ENCODE results near the gene GADD45A. TPM values are rescaled to one million over a fixed set of nuclear protein-coding genes. Genes with fewer than 3 reads are reported as not detected.
"Not testable (repeated sequence)": the region's sequence is repeated elsewhere in the genome, so short reads cannot be mapped to it uniquely, and the experiment has no call there.

Gene GADD45A
- total RNA-seq, 1 donor from 2014 or later = 53.8 TPM

DNA sequence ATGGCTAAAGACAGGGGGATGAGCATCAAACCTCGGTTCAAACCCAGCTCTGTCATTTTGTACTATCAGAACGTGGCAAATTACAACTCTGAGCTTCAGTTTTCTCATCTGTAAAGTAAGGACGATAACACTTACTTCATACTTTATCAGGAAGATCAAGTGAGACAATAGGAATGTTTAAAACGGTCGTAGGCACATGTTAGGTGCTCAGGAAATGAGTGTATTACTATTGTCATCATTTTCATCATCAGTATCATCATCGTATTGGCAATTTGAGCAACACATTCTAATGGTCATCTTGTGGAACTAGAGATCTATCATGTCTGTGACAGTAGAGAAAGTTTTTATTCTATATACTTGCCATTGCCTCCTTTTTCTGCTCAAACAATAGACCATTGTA, 22.1 kb upstream of the GADD45A start:
- intact Hi-C loops (cut with DNase I) = no loop called here
- no peak for ATAC-seq
- no peak for DNase-seq (ENCODE audit: missing footprints)

DNA sequence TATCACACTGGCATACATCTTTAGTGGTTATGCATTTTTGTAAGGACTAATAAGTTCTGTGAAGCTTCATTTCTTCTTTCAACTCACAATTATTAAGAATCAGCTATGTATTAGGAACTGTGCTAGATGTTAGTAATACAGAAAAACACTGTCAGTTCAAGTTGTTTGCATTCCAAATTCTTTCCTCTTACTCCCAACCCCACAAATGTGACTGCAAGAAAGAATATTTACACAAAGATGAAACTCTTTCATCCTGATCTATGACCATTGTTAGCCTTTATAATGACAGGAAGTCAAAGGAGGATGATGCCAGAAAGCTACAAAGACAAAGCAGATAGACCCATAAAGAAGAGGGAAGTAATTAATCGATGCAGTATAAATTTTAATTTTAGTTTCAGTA, 21.0 kb upstream of the GADD45A start:
- intact Hi-C loops (cut with DNase I) = no loop called here
- ATAC-seq (no peak), DNase-seq (ENCODE audit: missing footprints) (no peak)

DNA sequence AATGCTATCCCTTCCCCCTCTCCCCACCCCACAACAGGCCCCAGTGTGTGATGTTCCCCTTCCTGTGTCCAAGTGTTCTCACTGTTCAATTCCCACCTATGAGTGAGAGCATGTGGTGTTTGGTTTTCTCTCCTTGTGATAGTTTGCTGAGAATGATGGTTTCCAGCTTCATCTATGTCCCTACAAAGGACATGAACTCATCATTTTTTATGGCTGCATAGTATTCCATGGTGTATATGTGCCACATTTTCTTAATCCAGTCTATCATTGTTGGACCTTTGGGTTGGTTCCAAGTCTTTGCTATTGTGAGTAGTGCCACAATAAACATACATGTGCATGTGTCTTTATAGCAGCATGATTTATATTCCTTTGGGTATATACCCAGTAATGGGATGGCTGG, 19.7 kb upstream of the GADD45A start:
- DNase-seq (ENCODE audit: missing footprints); intact Hi-C loops (cut with DNase I); ATAC-seq: not testable (repeated sequence)

DNA sequence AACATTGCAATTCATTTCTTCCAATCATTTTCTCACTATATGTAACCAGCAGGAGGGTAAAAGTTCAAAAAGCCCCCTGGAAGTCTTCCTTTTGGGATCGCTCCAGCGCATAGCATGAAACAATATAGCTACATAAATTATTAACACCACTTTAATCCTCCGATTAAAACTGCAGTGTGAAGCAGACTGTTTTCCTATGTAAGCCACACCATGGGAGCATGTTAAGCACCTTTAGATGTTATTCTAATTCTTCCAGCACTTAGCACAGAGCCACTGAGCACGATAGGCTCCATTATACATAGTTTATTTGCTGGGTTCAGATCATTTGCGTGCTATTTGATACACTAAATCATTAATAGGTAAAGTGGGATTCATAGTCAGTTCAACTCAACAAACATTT, 18.4 kb upstream of the GADD45A start:
- DNase-seq (ENCODE audit: missing footprints) (no peak), ATAC-seq (no peak)
- intact Hi-C loops (cut with DNase I) = no loop called here

DNA sequence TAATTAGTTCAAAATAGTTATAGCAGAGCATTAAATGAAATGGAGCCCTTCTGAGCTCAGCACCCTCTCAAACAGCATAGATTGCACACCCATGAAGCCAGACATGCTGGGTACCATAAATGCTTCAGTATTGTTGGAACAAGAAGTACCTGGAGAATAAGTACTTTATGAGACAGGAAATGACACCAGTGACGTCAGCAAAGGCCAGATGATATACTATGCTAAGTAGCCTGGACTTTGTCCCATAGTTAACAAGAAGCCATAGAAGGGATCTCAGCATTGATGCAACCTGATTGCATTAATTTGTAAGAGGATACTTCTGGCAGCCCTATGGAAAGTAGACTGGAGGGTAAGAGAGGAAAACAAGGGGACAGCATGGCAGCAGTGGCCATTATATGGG, 16.3 kb upstream of the GADD45A start:
- ATAC-seq (no peak), DNase-seq (ENCODE audit: missing footprints) (no peak)
- intact Hi-C loops (cut with DNase I) = no loop called here

DNA sequence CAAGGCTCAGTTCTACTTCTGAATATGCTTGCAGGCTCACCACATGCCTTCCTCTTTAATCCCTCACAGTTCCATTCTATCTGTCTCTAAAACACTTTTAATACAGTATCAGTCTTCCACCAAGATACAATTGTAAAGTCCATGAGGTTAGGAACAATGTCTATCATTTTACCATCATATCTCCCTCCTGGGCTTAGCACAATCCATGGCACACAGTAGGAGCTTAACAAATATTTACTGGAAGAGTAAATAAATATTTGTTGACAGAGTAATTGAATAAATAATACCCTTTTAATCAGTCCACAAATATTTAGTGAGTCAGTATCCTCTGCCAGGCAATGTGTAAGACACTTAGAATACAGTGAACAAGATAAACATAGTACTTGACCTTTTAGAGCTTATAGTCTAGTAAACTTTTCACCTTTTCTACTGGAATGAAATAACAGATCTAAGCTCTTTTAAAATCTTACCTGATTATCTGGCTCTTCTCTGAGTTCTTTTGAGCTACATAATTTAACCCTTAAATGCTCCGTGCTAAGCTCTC, 12.7 kb upstream of the GADD45A start:
- DNase-seq (ENCODE audit: missing footprints) (no peak), ATAC-seq (no peak)
- intact Hi-C loops (cut with DNase I) = no loop called here

DNA sequence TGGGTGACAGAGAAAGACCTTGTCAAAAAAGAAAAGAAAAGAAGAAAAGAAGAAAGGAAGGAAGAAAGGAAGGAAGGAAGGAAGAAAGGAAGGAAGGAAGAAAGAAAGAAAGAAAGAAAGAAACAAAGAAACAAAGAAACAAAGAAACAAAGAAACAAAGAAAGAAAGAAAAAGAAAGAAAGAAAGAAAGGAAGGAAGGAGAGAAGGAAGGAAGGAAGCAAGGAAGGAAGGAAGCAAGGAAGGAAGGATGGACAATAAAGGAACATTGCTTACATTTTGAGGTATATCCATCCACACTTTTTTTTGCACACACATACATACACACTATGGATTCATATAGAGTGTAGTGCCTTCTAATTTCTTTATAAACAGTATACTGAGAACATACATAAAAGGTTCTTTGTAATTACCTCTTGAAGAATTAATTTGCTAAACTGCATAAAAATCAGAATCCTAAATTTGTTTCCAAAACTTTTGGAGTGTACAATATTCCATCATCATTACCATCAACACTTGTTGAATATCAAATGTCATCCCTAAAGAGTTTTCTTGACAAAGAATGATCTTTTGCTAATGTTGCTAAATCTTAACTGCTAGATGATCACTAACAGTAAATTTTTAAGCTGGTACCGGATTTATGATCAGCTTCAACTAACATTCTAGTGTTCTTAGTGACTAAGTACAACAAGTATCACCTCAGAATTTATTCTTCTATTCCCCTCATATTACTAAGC, 11.4 kb upstream of the GADD45A start:
- DNase-seq (ENCODE audit: missing footprints) = no peak
- no peak for ATAC-seq
- intact Hi-C loops (cut with DNase I) = no loop called here

DNA sequence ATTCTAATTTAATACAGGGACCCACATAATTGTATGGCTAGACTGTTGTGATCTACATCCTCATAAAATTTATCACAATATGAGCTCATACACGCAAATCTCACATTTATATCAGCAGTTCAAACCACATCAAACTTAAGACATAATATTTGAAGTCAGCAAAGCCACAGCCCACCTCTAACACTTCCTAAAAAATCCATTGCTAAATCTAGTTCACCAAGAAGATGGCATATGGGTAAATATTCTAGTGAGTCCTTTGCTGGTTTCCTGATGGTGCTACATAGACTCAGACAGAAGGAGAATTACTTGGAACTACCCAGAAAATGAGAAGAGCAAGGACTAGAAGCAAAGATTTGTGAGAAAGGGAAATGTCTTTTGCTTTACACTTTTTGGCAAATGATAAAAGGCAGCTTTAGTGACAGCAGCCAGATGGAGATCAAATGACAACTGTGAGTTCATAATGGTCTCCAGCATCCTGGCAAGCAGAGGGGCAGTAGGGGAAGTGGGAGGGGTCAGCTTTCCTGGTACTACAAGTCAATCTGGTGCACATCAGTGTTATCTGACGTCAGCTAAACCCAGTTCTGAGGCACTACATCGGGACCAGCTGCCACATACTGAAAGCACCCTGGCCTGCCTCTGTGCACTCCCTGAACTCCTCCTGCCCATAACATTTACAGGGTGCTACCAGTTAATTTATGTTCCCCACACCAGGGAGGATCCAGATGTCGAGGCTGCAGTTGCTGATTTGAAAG, 10.6 kb upstream of the GADD45A start:
- ATAC-seq (peak; percentile 72), DNase-seq (ENCODE audit: missing footprints) (no peak)
- intact Hi-C loops (cut with DNase I) = no loop called here

DNA sequence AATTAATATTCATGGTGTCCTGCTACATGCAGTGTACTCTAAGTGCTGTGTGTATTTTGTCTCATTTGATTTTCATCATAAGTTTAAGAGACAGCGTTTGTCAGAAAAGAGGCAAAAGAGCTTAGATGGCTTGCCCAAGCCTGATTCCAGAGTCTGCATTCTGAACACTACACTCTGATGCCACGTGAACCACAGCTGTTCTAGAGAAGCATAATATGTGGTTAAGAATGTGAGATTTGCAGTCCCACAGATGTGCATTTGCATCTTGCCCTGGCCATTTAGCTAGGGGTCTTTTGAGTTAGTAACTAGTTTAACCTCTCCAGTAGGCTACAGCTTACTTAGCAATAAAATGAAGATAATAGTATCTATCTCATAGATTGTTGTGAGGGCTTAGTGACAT, 9.2 kb upstream of the GADD45A start:
- intact Hi-C loops (cut with DNase I) = no loop called here
- no peak for ATAC-seq
- no peak for DNase-seq (ENCODE audit: missing footprints)

DNA sequence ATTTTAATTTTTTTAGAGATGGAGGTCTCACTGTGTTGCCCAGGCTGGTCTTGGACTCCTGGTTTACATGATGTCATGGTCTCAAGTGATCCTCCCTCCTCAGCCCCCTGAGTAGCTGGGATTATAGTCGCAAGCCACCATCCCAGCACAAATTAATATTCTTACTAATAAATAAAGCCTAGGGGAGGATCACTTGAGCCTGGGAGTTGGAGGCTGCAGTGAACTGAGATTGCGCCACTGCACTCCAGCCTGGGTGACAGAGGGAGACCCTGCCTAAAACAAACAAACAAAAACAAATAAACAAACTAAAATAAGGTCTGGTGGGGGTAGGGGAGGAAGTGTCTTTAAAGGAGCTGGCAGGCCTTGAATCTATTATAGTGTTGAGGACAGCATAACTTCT, 8.7 kb upstream of the GADD45A start:
- intact Hi-C loops (cut with DNase I) = no loop called here
- DNase-seq (ENCODE audit: missing footprints) = no peak
- no peak for ATAC-seq

DNA sequence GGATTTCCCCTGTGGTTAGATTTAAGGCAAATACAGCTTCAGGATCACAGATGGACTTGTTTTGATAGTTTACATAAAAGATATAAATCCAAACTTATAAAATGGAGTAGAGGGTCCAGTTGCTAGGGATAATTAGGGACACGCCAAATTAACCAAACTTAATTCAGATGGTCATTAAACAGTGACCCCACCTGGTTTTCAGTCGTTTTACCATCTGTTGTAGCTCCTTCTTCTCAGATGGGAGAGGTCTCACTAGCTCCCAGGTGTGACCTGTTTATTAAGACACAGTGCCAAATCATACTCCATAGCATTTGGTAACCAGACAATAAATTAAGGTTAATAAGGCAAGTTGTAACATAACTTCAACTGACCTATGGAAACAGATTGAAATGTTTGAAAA, 8.1 kb upstream of the GADD45A start:
- DNase-seq (ENCODE audit: missing footprints) = no peak
- no peak for ATAC-seq
- intact Hi-C loops (cut with DNase I) = no loop called here

DNA sequence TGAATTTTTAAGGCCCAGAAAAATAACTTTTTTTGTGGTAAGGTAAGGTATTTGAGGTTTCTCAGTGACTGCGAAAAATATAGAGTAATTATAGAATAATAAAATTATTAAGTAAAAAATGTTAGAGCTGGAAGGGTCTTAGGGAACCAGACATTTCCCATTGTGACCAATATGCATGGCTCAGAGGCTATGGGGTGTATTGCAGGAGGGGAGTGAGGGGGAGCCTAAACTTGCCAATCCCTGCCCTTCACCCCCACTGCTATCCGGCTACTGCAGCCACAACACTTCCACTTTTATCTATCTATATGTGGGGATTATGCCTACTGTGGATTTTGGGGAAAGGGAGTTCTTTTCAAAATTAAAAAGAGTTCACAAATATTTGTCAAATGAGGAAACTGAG, 7.6 kb upstream of the GADD45A start:
- intact Hi-C loops (cut with DNase I) = no loop called here

DNA sequence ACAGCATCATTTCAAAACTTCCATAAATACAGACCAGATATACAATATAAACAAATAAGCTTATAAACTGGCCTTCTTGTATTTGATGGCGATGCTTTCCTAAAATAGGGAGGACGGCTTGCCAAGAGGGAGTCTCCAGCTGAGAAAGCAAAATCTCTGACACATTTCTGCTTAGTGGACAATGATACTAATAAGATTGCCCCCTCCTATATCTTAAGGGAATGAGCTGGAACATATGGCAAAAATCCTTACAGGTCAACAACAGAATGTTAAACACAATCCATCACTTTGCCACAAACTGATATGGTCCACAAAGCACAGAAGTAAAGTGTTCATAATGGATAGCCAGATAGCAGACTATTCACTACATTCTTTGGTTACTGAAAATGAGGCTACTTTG, 7.1 kb upstream of the GADD45A start:
- no peak for DNase-seq (ENCODE audit: missing footprints)
- ATAC-seq = no peak
- intact Hi-C loops (cut with DNase I) = no loop called here

More for the DNA sequence above, 7.6 kb upstream of the GADD45A start:
- no peak for DNase-seq (ENCODE audit: missing footprints)
- ATAC-seq = no peak

DNA sequence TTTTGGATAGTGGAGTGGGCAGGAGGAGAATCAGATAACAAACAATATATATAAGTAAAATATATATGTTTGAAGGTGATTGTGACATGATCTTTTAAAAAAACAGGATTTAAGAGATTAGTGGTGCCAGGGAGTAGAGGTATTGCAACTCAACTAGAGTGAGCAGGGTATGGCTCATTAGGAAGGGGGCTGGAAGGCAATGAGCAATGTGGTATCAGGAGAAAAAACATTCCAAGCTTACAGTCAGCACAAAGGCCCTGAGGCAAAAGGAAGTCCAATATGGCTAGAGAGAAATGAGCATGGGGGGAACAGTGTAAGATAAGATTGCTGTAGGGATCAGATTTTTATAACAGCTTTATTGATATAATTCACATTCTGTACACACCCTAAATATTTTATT, 5.3 kb upstream of the GADD45A start:
- DNase-seq (ENCODE audit: missing footprints) (no peak), ATAC-seq (no peak)
- intact Hi-C loops (cut with DNase I) = loop anchor here (10.0 kb wide), 1 partner anchor 155 kb away; the partner anchor contains the start of gene GNG12

DNA sequence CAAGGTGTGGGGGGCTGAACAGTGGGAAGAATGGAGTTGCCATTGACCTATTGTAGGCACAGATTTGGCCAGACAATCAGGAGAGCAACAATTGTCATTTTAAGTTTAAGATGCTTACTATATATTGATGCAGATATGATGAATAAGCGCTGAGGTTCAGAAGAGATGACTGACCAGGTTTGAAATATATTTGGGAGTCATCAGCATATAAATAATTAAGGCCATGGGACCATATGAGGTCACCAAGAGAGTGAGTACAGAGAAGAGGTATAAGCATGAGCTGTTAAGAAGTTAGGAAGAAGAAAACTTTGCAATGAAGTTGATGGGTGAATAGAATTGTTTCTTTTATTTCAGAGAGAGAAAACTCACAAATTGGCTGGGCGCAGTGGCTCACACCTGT, 4.5 kb upstream of the GADD45A start:
- DNase-seq (ENCODE audit: missing footprints) = no peak
- no peak for ATAC-seq
- intact Hi-C loops (cut with DNase I) = loop anchor here (10.0 kb wide), 1 partner anchor 154 kb away; the partner anchor contains the start of gene GNG12

DNA sequence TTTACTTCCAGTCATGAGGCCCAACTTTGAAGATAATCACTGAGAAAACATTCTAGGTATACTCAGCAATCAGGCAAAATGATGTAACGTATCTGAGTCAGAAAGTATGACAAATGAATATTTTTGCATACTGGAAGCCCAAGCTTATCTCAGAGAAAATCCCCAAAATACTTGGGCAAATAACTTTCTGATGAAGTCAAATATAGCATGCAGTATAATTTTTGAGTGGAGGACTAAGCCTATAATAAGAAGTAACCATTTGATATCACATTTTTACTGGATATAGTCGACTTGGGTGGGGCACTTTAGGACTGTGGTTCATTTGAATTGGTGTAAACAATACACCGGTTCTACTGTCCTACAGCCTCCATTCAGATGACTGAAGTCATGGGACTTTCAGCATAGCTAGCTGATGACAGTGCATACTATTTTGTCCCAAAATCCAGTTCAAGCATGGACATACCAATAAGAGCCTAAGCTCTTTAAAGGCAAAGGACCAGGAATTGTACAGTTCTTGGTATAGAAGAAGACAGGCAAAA, 2.3 kb upstream of the GADD45A start:
- ATAC-seq (no peak), DNase-seq (ENCODE audit: missing footprints) (no peak)
- intact Hi-C loops (cut with DNase I) = loop anchor here (10.0 kb wide), 1 partner anchor 152 kb away; the partner anchor contains the start of gene GNG12

DNA sequence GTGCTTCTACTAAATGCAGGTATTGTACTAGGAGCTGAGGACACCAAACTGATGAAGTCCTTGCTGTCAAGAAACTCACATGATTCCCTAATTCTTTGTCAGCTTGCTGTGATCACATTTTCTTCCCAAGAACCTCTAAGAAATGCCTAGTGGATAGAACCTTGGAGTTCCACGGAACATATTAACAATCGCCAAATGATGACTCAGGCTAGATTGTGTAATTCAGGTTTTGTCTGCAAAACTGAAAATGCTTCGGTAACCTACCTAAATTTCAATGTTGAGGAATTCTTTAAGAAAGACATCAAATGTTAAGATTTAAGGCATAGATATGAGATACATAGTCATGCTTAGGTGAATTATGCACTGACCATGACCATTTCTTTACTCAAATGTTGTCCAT, 1.7 kb upstream of the GADD45A start:
- no peak for DNase-seq (ENCODE audit: missing footprints)
- intact Hi-C loops (cut with DNase I) = loop anchor here (10.0 kb wide), 1 partner anchor 151 kb away; the partner anchor contains the start of gene GNG12
- ATAC-seq = no peak

DNA sequence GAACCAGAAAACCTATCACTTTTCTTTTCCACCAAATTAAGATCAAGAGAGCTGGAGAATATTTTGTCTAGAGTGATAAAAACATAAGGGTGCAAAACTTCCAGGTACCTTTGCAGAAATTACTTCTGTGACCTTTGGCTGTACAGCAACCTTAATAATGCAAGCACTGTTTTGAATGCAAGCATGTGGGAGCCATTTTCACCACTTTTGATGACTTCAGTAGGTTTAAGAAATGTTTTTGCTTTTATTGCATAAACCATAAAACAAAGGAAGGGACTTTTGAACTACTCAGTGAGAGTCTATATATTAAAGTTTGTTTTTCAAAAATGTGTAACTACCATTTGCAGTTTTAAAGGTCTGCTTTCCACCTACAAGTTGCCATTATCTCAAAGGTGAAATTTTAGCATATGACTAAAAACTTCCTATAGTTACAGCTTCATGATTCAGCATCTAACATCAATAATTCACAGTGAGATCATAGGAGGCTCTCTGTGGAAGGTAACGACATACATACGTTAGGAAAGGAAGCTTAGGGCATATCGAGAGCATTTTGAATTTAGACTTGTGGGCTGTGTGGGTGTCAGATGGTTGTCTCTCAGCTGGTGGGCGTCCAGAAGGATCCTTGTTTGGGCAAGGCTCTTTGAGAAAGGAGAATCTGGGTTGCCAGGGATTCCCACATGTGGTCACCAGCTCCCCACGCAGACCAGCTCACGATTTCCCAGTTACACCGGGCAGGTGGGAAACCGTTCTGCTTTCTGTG, 1.1 kb upstream of the GADD45A start:
- ATAC-seq = no peak
- intact Hi-C loops (cut with DNase I) = loop anchor here (10.0 kb wide), 1 partner anchor 151 kb away; the partner anchor contains the start of gene GNG12

DNA sequence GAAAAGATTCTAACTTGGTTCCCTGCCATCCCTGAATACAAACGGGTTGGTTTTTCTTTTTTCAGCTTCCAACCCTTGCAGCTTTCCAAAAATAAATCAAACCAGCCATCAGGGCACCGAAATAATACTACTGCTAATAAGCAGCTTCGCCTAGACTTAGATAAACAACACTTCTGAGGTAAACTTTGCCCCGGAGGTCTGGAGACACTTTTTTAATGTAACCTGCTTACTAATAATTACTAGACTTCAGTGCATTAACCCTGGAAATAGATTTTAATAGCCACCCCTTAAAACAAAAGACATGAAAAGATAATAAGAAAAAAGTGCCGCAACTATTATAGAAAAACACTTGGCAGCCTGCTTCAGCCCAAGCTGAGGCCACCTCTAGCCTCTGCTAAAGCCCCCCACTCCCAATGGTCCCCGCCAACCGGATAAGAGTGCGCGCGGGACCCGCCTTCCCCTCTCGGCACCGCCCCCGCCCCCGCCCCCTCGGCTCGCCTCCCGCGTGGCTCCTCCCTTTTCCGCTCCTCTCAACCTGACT, 405 bp upstream of the GADD45A start:
- ATAC-seq (no peak), DNase-seq (ENCODE audit: missing footprints) (no peak)
- intact Hi-C loops (cut with DNase I) = loop anchor here (1.0 to 10.0 kb wide), 5 partner anchors 37 to 150 kb away; partner anchors contain the start of gene GNG12

More for the DNA sequence above, 1.1 kb upstream of the GADD45A start:
- no peak for DNase-seq (ENCODE audit: missing footprints)
